ENCODE data around the gene HS6ST3.
"Not testable (repeated sequence)": the region's sequence is repeated elsewhere in the genome, so short reads cannot be mapped to it uniquely, and the experiment has no call there.

Gene HS6ST3

GRCh38 chr13:96089749-96090239, at the start of gene HS6ST3:
HS6ST3 (plus strand) TSS chr13:96090107.
- DNase-seq (ENCODE audit: low spot score): no peak

GRCh38 chr13:96041326-96042110, 48.4 kb upstream of the HS6ST3 start:
- no peak for DNase-seq (ENCODE audit: low spot score)

- no peak for DNase-seq (ENCODE audit: low spot score)
Observed at GRCh38 chr13:96044238-96044637, 45.7 kb upstream of the HS6ST3 start.

GRCh38 chr13:96046449-96047126, 43.3 kb upstream of the HS6ST3 start:
- not testable (repeated sequence) for DNase-seq (ENCODE audit: low spot score)

- DNase-seq (ENCODE audit: low spot score): not testable (repeated sequence)
Observed at GRCh38 chr13:96050955-96051354, 39.0 kb upstream of the HS6ST3 start.

GRCh38 chr13:96051491-96051890, 38.4 kb upstream of the HS6ST3 start:
- not testable (repeated sequence) for DNase-seq (ENCODE audit: low spot score)

GRCh38 chr13:96051946-96052345, 38.0 kb upstream of the HS6ST3 start:
- DNase-seq (ENCODE audit: low spot score): not testable (repeated sequence)

- DNase-seq (ENCODE audit: low spot score): peak; percentile 7
Observed at GRCh38 chr13:96052656-96053002, 37.3 kb upstream of the HS6ST3 start.

GRCh38 chr13:96053003-96053703, 36.8 kb upstream of the HS6ST3 start, which contains the start of gene UGGT2:
UGGT2 (minus strand) TSS chr13:96053401; CDS start chr13:96053312, 89 bp downstream.
- peak; percentile 69 for DNase-seq (ENCODE audit: low spot score)

- no peak for DNase-seq (ENCODE audit: low spot score)
Observed at GRCh38 chr13:96065849-96066248, 24.1 kb upstream of the HS6ST3 start.

- no peak for DNase-seq (ENCODE audit: low spot score)
Observed at GRCh38 chr13:96068729-96069128, 21.2 kb upstream of the HS6ST3 start.

- DNase-seq (ENCODE audit: low spot score): no peak
Observed at GRCh38 chr13:96071504-96071903, 18.4 kb upstream of the HS6ST3 start.

- no peak for DNase-seq (ENCODE audit: low spot score)
Observed at GRCh38 chr13:96072392-96072791, 17.5 kb upstream of the HS6ST3 start.

- no peak for DNase-seq (ENCODE audit: low spot score)
Observed at GRCh38 chr13:96075953-96076543, 13.9 kb upstream of the HS6ST3 start.

- no peak for DNase-seq (ENCODE audit: low spot score)
Observed at GRCh38 chr13:96080676-96081075, 9.2 kb upstream of the HS6ST3 start.

GRCh38 chr13:96081888-96082287, 8.0 kb upstream of the HS6ST3 start:
- no peak for DNase-seq (ENCODE audit: low spot score)

GRCh38 chr13:96082640-96083039, 7.3 kb upstream of the HS6ST3 start:
- DNase-seq (ENCODE audit: low spot score): no peak

GRCh38 chr13:96086736-96087135, 3.2 kb upstream of the HS6ST3 start:
- no peak for DNase-seq (ENCODE audit: low spot score)

- DNase-seq (ENCODE audit: low spot score): no peak
Observed at GRCh38 chr13:96089139-96089538, 768 bp upstream of the HS6ST3 start.

GRCh38 chr13:96090240-96091101, 564 bp downstream of the HS6ST3 start:
- DNase-seq (ENCODE audit: low spot score): no peak

Data from hematopoietic multipotent progenitor cell treated with erythropoietin and hydrocortisone succinate and interleukin-3 and kit ligand, for 15 days (in vitro differentiated cells).